H1 (cell line): ENCODE data around the gene FREM2. TPM values are rescaled to one million over a fixed set of nuclear protein-coding genes. Genes with fewer than 3 reads are reported as not detected.

Experiments used
- CTCF ChIA-PET: fragments of 300-600 bp; sonication (Branson Sonifier 250); formaldehyde crosslinking; loops from one replicate; lab custom pipeline; 2021; ENCODE audit not compliant: partially characterized antibody; lab: Charles Lee
- POLR2A ChIA-PET: fragments of 300-600 bp; sonication (Branson Sonifier 250); formaldehyde crosslinking; loops from one replicate; lab custom pipeline; 2021; ENCODE audit warnings: inconsistent platforms; ENCODE audit not compliant: partially characterized antibody; lab: Charles Lee
- DNase-seq, 2 experiments: peaks; one replicate each; pipeline versions ENCODE4 v3.0.0 to v3.0.0-alpha.2; 2010 to 2022; ENCODE audit warnings: low spot score in 2 of 2, low read depth in 1 of 2, mixed read lengths in 1 of 2
- FAIRE-seq: peaks from 2 replicates; lab custom pipeline; 2011; peaks lifted over from hg19 to GRCh38; lab: Jason Lieb, UNC
- H2AFZ ChIP-seq: 2 replicates; pipeline ENCODE4 v1.8.1; 2012; ENCODE audit warnings: low read length, inconsistent platforms
- H2AK5ac ChIP-seq: 2 replicates; pipeline ENCODE4 v1.6.1; 2013; ENCODE audit warnings: low read depth, low read length
- H2BK120ac ChIP-seq: replicated peaks from 2 replicates; pipeline ENCODE3; 2013; ENCODE audit warnings: low read depth, low read length, inconsistent platforms
- H2BK12ac ChIP-seq: 2 replicates; pipeline ENCODE4 v1.6.1; 2013; ENCODE audit warnings: low read depth, low read length
- H2BK15ac ChIP-seq: 2 replicates; pipeline ENCODE4 v1.6.1; 2013; ENCODE audit warnings: low read length
- H2BK20ac ChIP-seq: 2 replicates; pipeline ENCODE4 v1.6.1; 2013; ENCODE audit warnings: low read length
- H2BK5ac ChIP-seq: 2 replicates; pipeline ENCODE4 v1.6.1; 2013; ENCODE audit warnings: low read depth, low read length
- H3K14ac ChIP-seq: 2 replicates; pipeline ENCODE4 v1.6.1; 2013; ENCODE audit warnings: inconsistent platforms; ENCODE audit not compliant: insufficient read length
- H3K18ac ChIP-seq: 2 replicates; pipeline ENCODE4 v1.6.1; 2013; ENCODE audit warnings: low read length; ENCODE audit errors: extremely low read depth
- H3K23ac ChIP-seq: 2 replicates; pipeline ENCODE4 v1.6.1; 2013; ENCODE audit warnings: inconsistent platforms; ENCODE audit not compliant: insufficient read length
- H3K23me2 ChIP-seq: 2 replicates; pipeline ENCODE4 v1.6.1; 2013; ENCODE audit warnings: low read depth, low read length
- H3K27ac ChIP-seq: 2 replicates; pipeline ENCODE4 v1.6.1; 2011; ENCODE audit warnings: low read depth, low read length, inconsistent platforms
- H3K27me3 ChIP-seq, 4 experiments: replicated peaks in 1 of 4; 1 replicate in 1 of 4; 2 replicates in 3 of 4; pipeline versions ENCODE4 v1.6.1 to v1.8.1; 2011 to 2013; ENCODE audit warnings: low read length in 3 of 4, mild to moderate bottlenecking in 3 of 4, inconsistent platforms in 2 of 4, mixed read lengths in 2 of 4, moderate library complexity in 1 of 4; ENCODE audit not compliant: control insufficient read depth in 3 of 4, insufficient read depth in 3 of 4; ENCODE audit errors: extremely low read depth in 1 of 4
- H3K36me3 ChIP-seq, 4 experiments: 2 replicates each; pipeline versions ENCODE4 v1.6.1 to v1.8.1; 2011 to 2013; ENCODE audit warnings: mild to moderate bottlenecking in 4 of 4, low read length in 3 of 4, moderate library complexity in 2 of 4, control low read depth in 1 of 4, inconsistent platforms in 1 of 4; ENCODE audit not compliant: insufficient read depth in 4 of 4, control insufficient read depth in 2 of 4
- H3K4ac ChIP-seq: replicated peaks from 2 replicates; pipeline ENCODE3; 2013; ENCODE audit warnings: low read length, low read depth, mixed read lengths, inconsistent platforms; ENCODE audit not compliant: insufficient read length
- H3K4me1 ChIP-seq, 4 experiments: replicated peaks in 1 of 4; 1 replicate in 1 of 4; 2 replicates in 3 of 4; pipeline versions ENCODE4 v1.6.1 to v1.8.1; 2011 to 2013; ENCODE audit warnings: low read length in 3 of 4, inconsistent platforms in 2 of 4, mixed read lengths in 1 of 4; ENCODE audit not compliant: insufficient read depth in 4 of 4, control insufficient read depth in 3 of 4
- H3K4me2 ChIP-seq, 2 experiments: 2 replicates each; pipeline versions ENCODE4 v1.6.1 to v1.8.1; 2011 to 2013; ENCODE audit warnings: low read depth in 2 of 2, low read length in 2 of 2, control low read depth in 1 of 2, inconsistent platforms in 1 of 2, mild to moderate bottlenecking in 1 of 2; ENCODE audit not compliant: insufficient read depth in 1 of 2
- H3K4me3 ChIP-seq, 4 experiments: fragments of 200-600, 300-600 bp in 1 of 4; sonication (generic), shearing (Covaris generic), sonication (Bioruptor Twin) in 1 of 4; 2 replicates each; pipeline versions ENCODE4 v1.5.1 to v1.8.1; 2011 to 2016; ENCODE audit warnings: low read length in 4 of 4, low read depth in 3 of 4, control low read depth in 2 of 4, inconsistent platforms in 2 of 4, mild to moderate bottlenecking in 2 of 4, mixed read lengths in 1 of 4, moderate library complexity in 1 of 4; ENCODE audit not compliant: insufficient read depth in 2 of 4; ENCODE audit errors: extremely low read depth in 1 of 4
- H3K56ac ChIP-seq: replicated peaks from 2 replicates; pipeline ENCODE3; 2013; ENCODE audit warnings: low read depth, mild to moderate bottlenecking, mixed read lengths, low read length, inconsistent platforms; ENCODE audit not compliant: insufficient read length
- H3K79me1 ChIP-seq: 2 replicates; pipeline ENCODE4 v1.6.1; 2013; ENCODE audit warnings: low read depth, low read length, control low read depth
- H3K79me2 ChIP-seq, 2 experiments: 2 replicates each; pipeline versions ENCODE4 v1.6.1 to v1.8.1; 2012 to 2013; ENCODE audit warnings: low read length in 2 of 2, mild to moderate bottlenecking in 2 of 2, inconsistent platforms in 1 of 2; ENCODE audit not compliant: insufficient read depth in 2 of 2, control insufficient read depth in 1 of 2
- H3K9ac ChIP-seq, 4 experiments: replicated peaks in 1 of 4; 1 replicate in 1 of 4; 2 replicates in 3 of 4; pipeline versions ENCODE4 v1.6.1 to v1.8.1; 2011 to 2013; ENCODE audit warnings: low read depth in 3 of 4, low read length in 3 of 4, control low read depth in 2 of 4, mild to moderate bottlenecking in 2 of 4, moderate library complexity in 2 of 4, inconsistent platforms in 1 of 4; ENCODE audit errors: extremely low read depth in 1 of 4
- H3K9me3 ChIP-seq, 2 experiments: 2 replicates each; pipeline versions ENCODE4 v1.6.1 to v1.8.1; 2012 to 2013; ENCODE audit warnings: mild to moderate bottlenecking in 2 of 2, moderate library complexity in 2 of 2, control low read depth in 1 of 2, inconsistent platforms in 1 of 2, low read depth in 1 of 2, low read length in 1 of 2, mixed read lengths in 1 of 2; ENCODE audit not compliant: insufficient read depth in 2 of 2
- H4K20me1 ChIP-seq, 2 experiments: replicated peaks in 1 of 2; 2 replicates each; pipeline versions ENCODE3 to v1.8.1; 2011 to 2013; ENCODE audit warnings: inconsistent platforms in 2 of 2, low read length in 2 of 2, mild to moderate bottlenecking in 1 of 2; ENCODE audit not compliant: insufficient read depth in 2 of 2, control insufficient read depth in 1 of 2
- H4K5ac ChIP-seq: 2 replicates; pipeline ENCODE4 v1.6.1; 2013; ENCODE audit warnings: low read length, low read depth, mixed read lengths, inconsistent platforms; ENCODE audit not compliant: insufficient read length
- H4K8ac ChIP-seq: 2 replicates; pipeline ENCODE4 v1.8.0; 2013; ENCODE audit warnings: mild to moderate bottlenecking, moderate library complexity, low read length, inconsistent platforms; ENCODE audit not compliant: insufficient read depth; ENCODE audit errors: extremely low read depth
- H4K91ac ChIP-seq: replicated peaks from 2 replicates; pipeline ENCODE3; 2013; ENCODE audit warnings: low read length, mixed read lengths, inconsistent platforms; ENCODE audit not compliant: insufficient read length
- BCL11A ChIP-seq, 2 experiments: IDR thresholded peaks; one replicate each; pipeline ENCODE4 v1.6.1; 2011; ENCODE audit warnings: low read depth in 2 of 2, low read length in 2 of 2, mild to moderate bottlenecking in 2 of 2
- EGR1 ChIP-seq: IDR thresholded peaks from 2 replicates; pipeline ENCODE4 v1.6.1; 2011; ENCODE audit warnings: low read depth, low read length, borderline replicate concordance
- JUND ChIP-seq: IDR thresholded peaks from 2 replicates; pipeline ENCODE4 v1.6.1; 2011; ENCODE audit warnings: mild to moderate bottlenecking, improper control_type of control experiment, low read length
- KDM5A ChIP-seq: fragments of 200-600 bp; IDR thresholded peaks from 2 replicates; pipeline ENCODE4 v1.7.1; 2012; ENCODE audit warnings: mild to moderate bottlenecking, low read length, inconsistent platforms, mixed read lengths
- MAFK ChIP-seq: IDR thresholded peaks from 2 replicates; pipeline ENCODE4 v1.6.1; 2012; ENCODE audit warnings: low read depth, mild to moderate bottlenecking, improper control_type of control experiment, low read length
- PHF8 ChIP-seq: fragments of 200-600 bp; sonication (generic); conservative IDR thresholded peaks from 2 replicates; pipeline ENCODE4 v1.7.1; 2012; ENCODE audit warnings: low read depth, mild to moderate bottlenecking, inconsistent platforms, low read length, moderate library complexity
- POLR2AphosphoS5 ChIP-seq: IDR thresholded peaks from 2 replicates; pipeline ENCODE4 v1.6.1; 2011; ENCODE audit warnings: low read depth, low read length
- RAD21 ChIP-seq, 2 experiments: IDR thresholded peaks in 1 of 2; conservative IDR thresholded peaks in 1 of 2; 2 replicates each; pipeline ENCODE4 v1.6.1; 2011; ENCODE audit warnings: low read depth in 2 of 2, low read length in 2 of 2, improper control_type of control experiment in 1 of 2, inconsistent platforms in 1 of 2, mild to moderate bottlenecking in 1 of 2, moderate library complexity in 1 of 2
- RFX5 ChIP-seq: IDR thresholded peaks from 2 replicates; pipeline ENCODE4 v1.6.1; 2011; ENCODE audit warnings: low read depth, low read length, improper control_type of control experiment, borderline replicate concordance
- SIN3A ChIP-seq, 2 experiments: IDR thresholded peaks in 1 of 2; conservative IDR thresholded peaks in 1 of 2; 2 replicates each; pipeline ENCODE4 v1.6.1; 2011 to 2012; ENCODE audit warnings: low read length in 2 of 2, improper control_type of control experiment in 1 of 2, low read depth in 1 of 2, mild to moderate bottlenecking in 1 of 2
- YY1 ChIP-seq: IDR thresholded peaks from 2 replicates; pipeline ENCODE4 v1.6.1; 2011; ENCODE audit warnings: low read depth, mild to moderate bottlenecking, low read length
- WGBS, 2 experiments: shearing (Covaris generic) in 1 of 2; methylation state at CpG; one replicate each; pipeline versions ENCODE4 v1.1.6 to v1.1.7; 2013 to 2015; ENCODE audit warnings: low lambda C conversion rate in 2 of 2, mixed read lengths in 2 of 2, inconsistent platforms in 1 of 2, low coverage in 1 of 2, missing lambda C conversion rate in 1 of 2; ENCODE audit not compliant: insufficient replicate concordance in 2 of 2, insufficient coverage in 1 of 2, insufficient read length in 1 of 2; ENCODE audit errors: extremely low coverage in 1 of 2, missing lambda C conversion rate in 1 of 2; 5-methylcytosine and 5-hydroxymethylcytosine counted together
- polyA plus RNA-seq, 7 experiments: library from polyadenylated mRNA; depleted of rRNA in 3 of 7; stranded (reverse) in 5 of 7; unstranded in 2 of 7; fragments of >200 nt in 5 of 7; fragments of 200-250 nt in 2 of 7; gene quantifications; 1 replicate in 5 of 7; 2 replicates in 1 of 7; 4 replicates in 1 of 7; pipeline versions ENCODE4 v1.2.1 to v1.2.3, GENCODE V29; 2011 to 2013; ENCODE audit warnings: missing spikeins in 2 of 7, mixed read lengths in 2 of 7
- total RNA-seq: library from RNA; stranded (reverse); fragmentation: NEBNext Ultra II Directional; extraction: Animal tissue kit (Norgen Biotek cat#: 25700); gene quantifications from 2 replicates; pipeline ENCODE4 v1.2.1, GENCODE V29; 2021

The FREM2 gene
- total and polyA plus RNA-seq, 2 of the 8 experiments (the other 6 are each of a cell fraction or from before 2014, with no cell fraction given) = 11.6 to 22.8 TPM

- Histone ChIP-seq H4K5ac (no peak overlapping the region), H3K9me3 (no peaks in the 10 kb centered on the region), H2BK5ac (no peak overlapping the region), H3K4me1 (no peaks in the 10 kb centered on the region), H3K36me3 (peaks cover 0 to 2% (median 0%) of the 10 kb centered on the region in 4 experiments; a peak in 2 of 8 replicates), H2BK120ac (no peak overlapping the region), H3K18ac (no peak overlapping the region), H2AK5ac (no peak overlapping the region), H2AFZ (no peak overlapping the region), H4K20me1 (no peaks in the 10 kb centered on the region), H3K4ac (no peak overlapping the region), H3K4me3 (no peak overlapping the region), H3K27ac (no peak overlapping the region), H3K4me2 (no peak overlapping the region), H4K91ac (no peak overlapping the region), H3K23ac (no peak overlapping the region), H2BK20ac (no peak overlapping the region), H3K79me2 (no peaks in the 10 kb centered on the region), H2BK12ac (no peak overlapping the region), H3K14ac (no peak overlapping the region), H3K79me1 (no peaks in the 10 kb centered on the region), H2BK15ac (no peak overlapping the region), H3K56ac (no peak overlapping the region), H3K27me3 (no peaks in the 10 kb centered on the region), H3K23me2 (no peaks in the 10 kb centered on the region), H3K9ac (no peak overlapping the region), H4K8ac (no peak overlapping the region)
- POLR2A ChIA-PET = interaction anchor here (1.3 kb wide), 1 partner anchor 68 kb away, joined by 4 read pairs; no protein-coding TSS in a partner anchor
- no peak for FAIRE-seq
- TF ChIP-seq MAFK (no peak), EGR1 (no peak), PHF8 (no peak), SIN3A (conservative IDR thresholded peaks at IDR 0.05 in 1 of 2, IDR thresholded peaks at IDR 0.05 in 1 of 2; ENCODE audit: low read depth in 1 of 2, low read length in 2 of 2) (no peak), YY1 (no peak), BCL11A (IDR thresholded peaks at IDR 0.05; ENCODE audit: low read depth in 2 of 2, low read length in 2 of 2) (no peak), KDM5A (no peak), RFX5 (no peak), JUND (no peak), POLR2AphosphoS5 (no peak), RAD21 (IDR thresholded peaks at IDR 0.05 in 1 of 2, conservative IDR thresholded peaks at IDR 0.05 in 1 of 2; ENCODE audit: low read depth in 2 of 2, low read length in 2 of 2) (no peak)
- DNase-seq = no peak
- CTCF ChIA-PET = interaction anchor here (0.8 to 1.5 kb wide), 2 partner anchors 21 to 98 kb away, joined by 3 to 7 read pairs; partner anchors contain the start of gene FREM2
- WGBS, 2 experiments = 81% methylated on average over 2 of the region's 2 CpGs; no CpG with 5 or more reads in 1 of the 2 experiments
Measured at GRCh38 chr13:38785042-38785441, 98.2 kb downstream of the FREM2 start.
